ENCODE results near the gene ABCA2.

Gene ABCA2

DNA sequence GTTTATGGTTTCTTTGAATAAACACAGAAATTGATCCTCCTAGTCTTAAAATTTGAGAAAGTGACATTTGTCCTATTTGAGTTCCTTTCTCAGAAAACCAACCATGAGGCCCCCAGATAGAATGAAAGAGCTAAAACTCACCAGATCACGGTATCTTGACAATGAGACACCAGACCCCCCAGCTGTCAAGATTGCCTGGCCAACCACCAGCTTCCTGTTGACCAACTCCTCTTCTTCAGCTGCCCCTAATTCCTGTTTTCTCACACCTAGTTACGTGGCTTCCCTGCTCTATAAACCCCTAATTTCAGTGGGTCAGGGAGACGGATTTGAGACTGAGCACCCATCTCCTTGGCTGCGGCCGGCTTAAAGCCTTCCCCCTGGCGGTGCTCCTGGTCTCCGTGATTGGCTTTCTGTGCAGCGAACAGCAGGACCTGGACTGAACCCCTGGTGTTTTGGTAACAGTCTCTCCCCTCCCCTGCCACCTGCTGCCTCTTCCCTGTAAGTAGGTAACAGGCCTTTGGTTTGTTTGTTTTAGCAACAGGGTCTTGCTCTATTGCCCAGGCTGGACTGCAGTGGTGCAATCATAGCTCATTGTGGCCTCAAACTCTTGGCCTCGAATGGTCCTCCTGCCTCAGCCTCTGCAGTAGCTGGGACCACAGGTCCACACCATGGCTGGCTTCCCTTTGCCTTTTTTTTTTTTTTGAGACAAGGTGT, 30.6 kb upstream of the ABCA2 start:
- Histone ChIP-seq H3K4me3 (no peak overlapping the region), H3K27ac (no peak overlapping the region)
- no peak for DNase-seq (ENCODE audit: low spot score)
- no peak for TF ChIP-seq CTCF (IDR thresholded peaks at IDR 0.05)

DNA sequence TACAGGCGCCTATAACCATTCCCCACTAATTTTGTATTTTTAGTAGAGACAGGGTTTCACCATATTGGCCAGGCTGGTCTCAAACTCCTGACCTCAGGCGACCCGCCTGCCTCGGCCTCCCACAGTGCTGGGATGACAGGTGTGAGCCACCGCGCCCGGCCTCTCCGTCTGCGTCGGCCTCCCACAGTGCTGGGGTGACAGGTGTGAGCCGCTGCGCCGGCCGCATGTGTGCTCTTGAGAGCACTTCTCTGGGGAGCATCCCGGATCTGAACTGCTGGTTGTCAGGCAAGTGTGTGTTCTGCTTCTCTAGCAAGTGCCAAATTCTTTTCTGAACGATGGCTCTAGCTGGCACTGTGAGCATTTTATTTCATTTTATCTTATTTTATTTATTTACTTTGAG, 29.5 kb upstream of the ABCA2 start:
- no peak for DNase-seq (ENCODE audit: low spot score)
- Histone ChIP-seq H3K4me3 (no peak overlapping the region), H3K27ac (no peak overlapping the region)
- TF ChIP-seq CTCF (IDR thresholded peaks at IDR 0.05): no peak

GRCh38 chr9:137056739-137057415, 28.8 kb upstream of the ABCA2 start:
- no peak for DNase-seq (ENCODE audit: low spot score)
- Histone ChIP-seq H3K27ac (no peak overlapping the region), H3K4me3 (no peak overlapping the region)
- no peak for TF ChIP-seq CTCF (IDR thresholded peaks at IDR 0.05)

DNA sequence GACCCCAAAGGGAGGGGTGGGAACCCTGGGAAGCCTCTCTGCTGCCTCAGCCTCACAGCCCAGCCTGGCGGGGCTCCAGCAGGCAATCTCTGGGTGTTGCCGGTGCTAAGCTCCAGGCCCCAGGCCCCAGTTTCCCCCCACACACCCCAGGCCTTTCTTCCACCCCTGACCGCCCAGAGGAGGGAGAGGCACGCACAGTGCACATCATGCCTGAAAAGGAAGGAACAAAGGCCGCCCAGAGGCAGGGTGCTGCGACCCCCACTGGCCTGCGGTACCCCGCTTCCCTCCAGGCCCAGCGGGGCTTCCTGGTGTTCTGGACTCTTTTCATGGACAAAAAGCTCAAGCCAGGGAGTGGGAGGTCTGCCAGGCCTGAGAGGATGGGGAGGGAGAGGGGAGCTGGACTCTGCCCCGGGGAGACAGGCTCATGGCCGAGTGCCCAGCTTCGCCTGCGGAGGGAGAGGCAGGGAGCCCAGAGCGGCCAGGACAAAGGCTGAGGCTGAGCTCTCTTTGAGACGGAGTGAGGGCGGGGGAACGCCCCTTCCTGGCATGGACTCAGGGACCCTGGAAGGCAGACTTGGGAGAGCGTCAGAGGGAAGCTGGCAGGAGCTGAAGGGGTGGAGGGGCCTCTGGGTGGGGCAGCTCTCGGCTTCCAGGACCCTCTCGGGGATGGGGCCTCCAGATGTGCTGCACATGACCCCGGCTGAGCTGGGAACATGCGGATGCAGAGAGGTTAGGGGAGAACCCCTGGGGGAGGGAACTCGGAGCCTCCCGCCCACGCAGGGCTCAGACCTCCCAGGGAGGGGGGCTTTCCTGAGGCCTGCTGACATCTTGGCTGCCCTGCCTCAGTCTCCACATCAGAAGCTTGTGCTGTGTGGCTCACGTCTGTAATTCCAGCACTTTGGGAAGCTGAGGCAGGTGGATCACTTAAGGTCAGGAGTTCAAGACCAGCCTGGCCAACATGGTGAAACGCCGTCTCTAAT, 27.6 kb upstream of the ABCA2 start:
- no peak for TF ChIP-seq CTCF (IDR thresholded peaks at IDR 0.05)
- H3K27ac ChIP-seq: peak overlapping the region in 1 of 2 donors; percentile 37
- H3K4me3 ChIP-seq: no peak overlapping the region
- DNase-seq (ENCODE audit: low spot score): no peak

DNA sequence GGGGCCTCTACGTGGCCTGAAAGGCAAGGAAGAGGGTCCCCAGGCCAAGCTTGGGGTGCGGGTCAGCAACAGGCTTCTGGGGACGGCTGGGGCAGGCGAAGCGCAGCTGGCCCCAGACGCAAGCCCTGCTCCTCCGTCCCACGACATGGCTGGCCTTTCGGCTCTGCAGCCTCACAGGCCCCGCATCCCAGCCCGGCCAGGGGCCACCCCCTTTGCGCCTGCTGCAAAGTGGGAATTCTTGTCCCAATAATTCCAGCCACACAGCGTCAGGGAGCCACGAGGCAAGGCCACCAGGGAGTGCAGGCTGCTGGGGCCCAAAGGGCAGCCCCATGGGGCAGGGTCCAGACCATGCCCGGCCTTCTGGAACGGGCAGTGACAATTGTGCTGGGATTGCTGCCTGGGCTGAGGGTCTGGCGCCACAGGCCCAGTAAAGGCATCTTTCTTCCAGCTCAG, 26.9 kb upstream of the ABCA2 start:
- TF ChIP-seq CTCF (IDR thresholded peaks at IDR 0.05): no peak
- Histone ChIP-seq H3K27ac (peak overlapping the region in 1 of 2 donors; percentile 37), H3K4me3 (no peak overlapping the region)
- no peak for DNase-seq (ENCODE audit: low spot score)

DNA sequence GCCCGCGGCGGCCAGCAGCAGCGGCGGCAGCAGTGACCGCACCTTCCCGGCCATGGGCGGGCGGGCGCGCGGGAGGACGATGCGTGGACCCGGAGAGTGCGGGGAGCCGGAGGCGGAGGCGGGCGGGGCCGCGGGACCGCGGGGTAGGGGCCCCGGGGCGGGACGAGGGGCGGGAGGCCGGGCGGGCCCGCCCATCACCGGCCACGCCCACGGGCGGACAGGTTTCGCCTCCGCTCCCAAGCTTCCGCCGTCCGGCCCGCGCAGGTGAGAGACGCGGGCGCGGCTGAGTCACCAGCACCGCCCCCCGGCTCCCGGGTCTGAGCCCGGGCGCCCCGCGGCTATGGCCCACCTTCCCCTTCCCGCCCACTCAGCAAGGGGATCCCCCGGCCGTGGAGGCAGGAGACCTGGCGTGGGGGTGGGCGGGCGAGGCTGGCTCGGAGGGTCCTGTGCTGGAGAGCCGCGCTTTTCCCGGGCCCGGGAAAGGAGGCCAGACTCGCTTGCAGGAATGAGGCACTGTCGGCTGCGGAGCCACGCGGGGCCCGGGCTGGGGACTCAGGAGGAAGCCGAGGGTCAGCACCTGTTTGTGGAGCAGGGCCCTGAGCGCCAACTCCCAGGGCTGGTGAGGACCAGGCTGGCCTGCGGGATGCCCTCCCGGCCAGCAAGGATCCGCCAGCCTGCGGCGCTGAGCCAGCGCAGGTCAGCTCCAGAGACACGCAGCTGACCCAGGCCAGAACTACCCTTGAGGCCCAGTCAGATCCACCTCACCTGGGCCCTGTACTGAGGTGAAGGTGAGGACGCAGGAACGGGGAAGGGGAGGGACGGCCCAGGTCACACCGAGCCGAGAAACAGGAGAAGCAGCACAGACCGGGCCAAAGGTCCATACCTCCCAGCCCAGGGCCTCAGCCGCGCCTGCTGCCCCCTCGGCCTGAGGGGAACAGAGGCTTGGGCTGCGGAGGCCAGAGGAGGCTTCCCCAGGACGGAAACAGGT, 26.2 kb upstream of the ABCA2 start, which contains the start of gene ENTPD2:
ENTPD2 (minus strand) TSS at position 118 of the 988 bp plus-strand sequence; CDS start at position 54, 64 bp downstream.
- peak within 1 kb of the TSS in 1 of 2 donors; percentile 54 for H3K27ac ChIP-seq
- DNase-seq (ENCODE audit: low spot score): no peak
- TF ChIP-seq CTCF (IDR thresholded peaks at IDR 0.05): no peak
- peak within 1 kb of the TSS; percentile 66 for H3K4me3 ChIP-seq
